Liver (tissue), 3 donors: ENCODE data around the gene BIRC3.

Experiments
- ATF3 ChIP-seq: IDR thresholded peaks from 2 replicates; pipeline ENCODE4 v1.6.1; 2016; ENCODE audit warnings: antibody characterized with exemption
- CTCF ChIP-seq: fragments of 150-350 bp; IDR thresholded peaks from 2 replicates; pipeline ENCODE4 v1.5.1; 2017; ENCODE audit warnings: improper control_type of control experiment, low read depth, low read length; ENCODE audit not compliant: missing input control
- EGR1 ChIP-seq, 2 donors: IDR thresholded peaks; 2 replicates each; pipeline ENCODE4 v1.6.1; 2016 to 2018; ENCODE audit warnings: antibody characterized with exemption in 2 of 2, low read depth in 2 of 2
- FOXA2 ChIP-seq: IDR thresholded peaks from 2 replicates; pipeline ENCODE4 v1.6.1; 2016; ENCODE audit warnings: antibody characterized with exemption
- GABPA ChIP-seq, 2 donors: IDR thresholded peaks in 1 of 2; conservative IDR thresholded peaks in 1 of 2; 2 replicates each; pipeline ENCODE4 v1.6.1; 2016; ENCODE audit warnings: antibody characterized with exemption in 2 of 2, mild to moderate bottlenecking in 1 of 2, moderate library complexity in 1 of 2
- HNF4A ChIP-seq, 2 donors: conservative IDR thresholded peaks; 2 replicates each; pipeline ENCODE4 v1.6.1; 2016; ENCODE audit warnings: antibody characterized with exemption in 2 of 2, mild to moderate bottlenecking in 2 of 2
- JUND ChIP-seq, 2 donors: IDR thresholded peaks; 2 replicates each; pipeline ENCODE4 v1.6.1; 2016; ENCODE audit warnings: antibody characterized with exemption in 2 of 2
- RAD21 ChIP-seq, 2 donors: IDR thresholded peaks; 2 replicates each; pipeline ENCODE4 v1.6.1; 2016; ENCODE audit warnings: antibody characterized with exemption in 2 of 2, mild to moderate bottlenecking in 2 of 2
- TAF1 ChIP-seq: conservative IDR thresholded peaks from 2 replicates; pipeline ENCODE4 v1.6.1; 2016; ENCODE audit warnings: antibody characterized with exemption, mild to moderate bottlenecking
- YY1 ChIP-seq: IDR thresholded peaks from 2 replicates; pipeline ENCODE4 v1.6.1; 2016; ENCODE audit warnings: antibody characterized with exemption, mild to moderate bottlenecking
- TF ChIP-seq, protein P1 (sequence below): IDR thresholded peaks from 2 replicates; pipeline ENCODE4 v1.6.1; 2016; ENCODE audit warnings: antibody characterized with exemption, mild to moderate bottlenecking
- TF ChIP-seq, protein P2 (sequence below): IDR thresholded peaks from 2 replicates; pipeline ENCODE4 v1.6.1; 2016; ENCODE audit warnings: antibody characterized with exemption
- donor health status: healthy.
- donor health status: healthy.

DNA sequence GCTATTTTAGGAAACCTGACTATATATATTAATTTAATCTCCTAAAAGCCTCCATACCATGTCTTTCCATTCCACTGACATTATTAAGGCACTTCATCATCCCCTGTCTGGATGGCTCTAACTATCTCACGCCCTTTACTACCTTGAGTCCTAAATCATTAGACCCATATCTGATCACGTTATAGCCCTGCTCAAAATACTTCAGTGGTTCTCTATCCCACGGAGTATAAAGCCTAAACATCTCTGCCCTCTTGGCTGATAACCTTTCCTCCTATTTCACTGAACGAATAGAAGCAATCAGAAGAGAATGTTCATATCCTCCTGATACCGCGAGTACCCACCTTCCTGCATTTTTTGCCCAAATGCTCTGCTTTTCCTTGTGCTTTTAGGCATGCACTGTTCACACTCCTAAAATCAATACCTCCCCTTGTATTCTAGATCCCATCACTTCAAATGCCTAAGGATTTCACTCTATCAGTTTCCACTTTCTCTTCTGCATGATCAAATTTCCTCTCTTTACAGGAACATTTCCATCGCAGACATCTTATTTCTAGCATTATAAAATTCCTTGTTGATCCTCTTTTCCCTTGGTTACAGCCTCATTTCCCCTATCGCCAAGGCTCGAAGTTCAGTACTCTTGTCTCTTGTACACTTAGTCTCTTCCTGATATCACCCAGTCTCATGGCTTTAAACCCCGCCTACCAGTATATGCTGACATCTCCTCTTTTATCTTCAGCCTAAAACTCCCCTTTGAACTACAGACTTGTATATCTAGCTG lies 45.0 kb upstream of the BIRC3 start:
- TF ChIP-seq ATF3 (no peak), FOXA2 (no peak), CTCF (no peak), EGR1 (IDR thresholded peaks at IDR 0.05; ENCODE audit: low read depth in 2 of 2) (no peak), JUND (IDR thresholded peaks at IDR 0.05) (no peak), RAD21 (IDR thresholded peaks at IDR 0.05) (no peak), GABPA (IDR thresholded peaks at IDR 0.05 in 1 of 2, conservative IDR thresholded peaks at IDR 0.05 in 1 of 2) (no peak), HNF4A (conservative IDR thresholded peaks at IDR 0.05) (no peak), YY1 (no peak), TAF1 (no peak)
- TF ChIP-seq, protein P1, sequence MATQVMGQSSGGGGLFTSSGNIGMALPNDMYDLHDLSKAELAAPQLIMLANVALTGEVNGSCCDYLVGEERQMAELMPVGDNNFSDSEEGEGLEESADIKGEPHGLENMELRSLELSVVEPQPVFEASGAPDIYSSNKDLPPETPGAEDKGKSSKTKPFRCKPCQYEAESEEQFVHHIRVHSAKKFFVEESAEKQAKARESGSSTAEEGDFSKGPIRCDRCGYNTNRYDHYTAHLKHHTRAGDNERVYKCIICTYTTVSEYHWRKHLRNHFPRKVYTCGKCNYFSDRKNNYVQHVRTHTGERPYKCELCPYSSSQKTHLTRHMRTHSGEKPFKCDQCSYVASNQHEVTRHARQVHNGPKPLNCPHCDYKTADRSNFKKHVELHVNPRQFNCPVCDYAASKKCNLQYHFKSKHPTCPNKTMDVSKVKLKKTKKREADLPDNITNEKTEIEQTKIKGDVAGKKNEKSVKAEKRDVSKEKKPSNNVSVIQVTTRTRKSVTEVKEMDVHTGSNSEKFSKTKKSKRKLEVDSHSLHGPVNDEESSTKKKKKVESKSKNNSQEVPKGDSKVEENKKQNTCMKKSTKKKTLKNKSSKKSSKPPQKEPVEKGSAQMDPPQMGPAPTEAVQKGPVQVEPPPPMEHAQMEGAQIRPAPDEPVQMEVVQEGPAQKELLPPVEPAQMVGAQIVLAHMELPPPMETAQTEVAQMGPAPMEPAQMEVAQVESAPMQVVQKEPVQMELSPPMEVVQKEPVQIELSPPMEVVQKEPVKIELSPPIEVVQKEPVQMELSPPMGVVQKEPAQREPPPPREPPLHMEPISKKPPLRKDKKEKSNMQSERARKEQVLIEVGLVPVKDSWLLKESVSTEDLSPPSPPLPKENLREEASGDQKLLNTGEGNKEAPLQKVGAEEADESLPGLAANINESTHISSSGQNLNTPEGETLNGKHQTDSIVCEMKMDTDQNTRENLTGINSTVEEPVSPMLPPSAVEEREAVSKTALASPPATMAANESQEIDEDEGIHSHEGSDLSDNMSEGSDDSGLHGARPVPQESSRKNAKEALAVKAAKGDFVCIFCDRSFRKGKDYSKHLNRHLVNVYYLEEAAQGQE = no peak
- TF ChIP-seq, protein P2, sequence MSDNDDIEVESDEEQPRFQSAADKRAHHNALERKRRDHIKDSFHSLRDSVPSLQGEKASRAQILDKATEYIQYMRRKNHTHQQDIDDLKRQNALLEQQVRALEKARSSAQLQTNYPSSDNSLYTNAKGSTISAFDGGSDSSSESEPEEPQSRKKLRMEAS = no peak
